GM18907 (cell line): ENCODE data around the gene SMG6.
A peak's percentile ranks its signal among the peaks of the same experiment; 100 is the strongest.

Experiments used
- ATAC-seq: cut with Tn5 transposase; IDR thresholded peaks from one replicate; pipeline ENCODE4 v1.9.1; 2021; ENCODE audit warnings: mild to moderate bottlenecking, moderate library complexity; ENCODE audit not compliant: unreplicated experiment

SMG6 gene

DNA sequence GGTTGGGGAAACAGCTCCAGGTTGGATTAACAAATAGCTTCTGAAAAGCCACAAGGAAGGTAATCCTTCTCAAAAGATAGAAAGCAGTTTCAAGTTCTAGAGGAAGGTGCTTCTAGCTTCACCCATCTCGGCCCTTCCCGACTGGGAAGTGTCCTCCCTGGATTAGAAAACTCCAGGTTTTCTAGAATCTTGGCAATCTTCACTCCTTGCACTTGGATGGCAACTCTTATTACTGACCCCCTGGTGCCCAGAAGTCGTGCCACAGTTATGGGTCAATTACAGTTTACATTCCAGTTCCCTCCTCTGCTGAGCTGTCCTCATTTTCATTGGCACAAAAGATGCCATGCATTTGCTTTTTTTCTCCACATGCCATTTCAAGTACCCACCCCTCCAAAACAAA lies 65.6 kb downstream of the SMG6 start:
- no peak for ATAC-seq

DNA sequence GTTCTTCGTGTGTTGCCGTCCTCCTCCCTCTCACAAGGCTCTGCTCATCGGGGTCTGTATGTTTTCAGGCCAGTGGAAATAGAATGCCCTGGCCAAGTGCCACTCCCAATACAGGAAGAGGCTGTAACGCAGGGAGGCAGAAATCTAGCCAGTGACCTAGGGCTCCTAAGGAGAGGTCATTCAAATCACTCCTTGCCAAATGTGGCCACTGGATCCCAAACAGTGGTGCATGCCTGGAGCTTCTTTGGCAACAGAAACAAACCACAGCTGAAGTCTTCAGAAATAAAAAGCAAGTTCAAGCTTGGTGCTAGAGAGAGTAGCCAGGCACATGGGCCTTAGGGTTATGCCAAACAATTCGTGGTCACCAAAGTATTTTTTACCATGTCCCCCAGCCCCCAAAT lies 66.1 kb downstream of the SMG6 start:
- ATAC-seq = no peak

GRCh38 chr17:2235792-2236366 lies 67.7 kb downstream of the SMG6 start:
- ATAC-seq = no peak

DNA sequence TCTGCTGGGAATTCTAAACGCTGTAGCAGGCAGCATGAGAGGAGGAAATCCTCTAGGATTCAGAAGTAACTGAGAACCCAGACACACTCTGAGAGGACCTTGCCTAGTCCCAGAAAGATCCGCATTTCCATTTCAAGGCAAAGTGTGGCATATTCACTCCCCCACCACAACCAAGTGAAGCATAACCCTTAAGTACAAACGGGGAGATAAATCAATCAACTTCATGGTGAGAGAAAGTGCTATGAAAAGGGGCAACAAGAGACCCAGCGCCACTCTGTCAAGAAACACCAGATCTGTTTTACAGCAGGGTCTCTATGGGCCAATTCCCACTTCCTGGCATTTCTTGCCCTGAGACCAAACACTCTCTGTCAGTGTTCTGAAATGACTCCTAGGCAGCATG lies 68.3 kb downstream of the SMG6 start:
- ATAC-seq = no peak

DNA sequence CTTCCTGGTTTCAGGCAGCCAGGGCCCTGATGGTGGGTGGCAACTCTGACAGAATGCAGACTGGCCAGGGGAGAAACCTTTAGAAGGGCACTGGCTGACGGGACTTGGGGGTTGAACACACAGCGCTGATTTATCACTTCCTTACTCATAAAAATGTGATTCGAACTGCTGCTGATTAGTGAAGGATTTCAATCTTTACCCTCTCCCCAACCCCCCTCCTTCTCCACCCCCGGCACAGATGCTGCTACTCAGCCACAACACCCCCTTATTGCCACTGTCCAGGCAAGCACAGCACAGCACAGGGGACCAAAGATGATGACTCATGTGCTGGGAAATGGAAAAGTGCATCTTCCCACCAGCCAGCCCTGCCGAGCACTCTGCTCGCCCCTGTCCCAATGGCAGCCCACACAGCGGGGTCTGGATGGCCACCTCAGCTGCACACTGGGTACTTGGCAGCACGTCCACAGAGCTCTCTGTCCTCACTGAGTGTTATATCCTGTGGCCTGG lies 70.1 kb downstream of the SMG6 start:
- no peak for ATAC-seq

DNA sequence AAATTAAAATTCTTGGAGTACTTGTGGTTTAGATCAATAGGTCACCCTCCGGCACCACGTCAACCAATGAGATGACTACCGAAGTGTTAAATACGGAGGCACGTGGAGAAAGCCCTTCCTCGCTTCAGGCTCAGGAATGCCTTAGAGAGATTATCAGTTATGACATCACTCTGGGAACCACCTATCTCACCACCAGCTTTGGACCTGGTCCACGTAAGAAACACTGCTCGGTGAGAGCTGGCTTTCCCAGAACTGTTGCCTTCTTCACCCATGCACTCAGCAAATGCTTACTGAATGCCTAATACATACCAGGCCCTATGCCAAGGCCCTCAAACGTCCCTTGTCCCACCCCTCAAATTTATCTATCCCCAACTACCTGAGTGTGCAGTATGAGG lies 71.3 kb downstream of the SMG6 start:
- no peak for ATAC-seq

- no peak for ATAC-seq
These were observed 72.7 kb downstream of the SMG6 start for GRCh38 chr17:2230877-2231276.

GRCh38 chr17:2227025-2227699 lies 76.4 kb downstream of the SMG6 start:
- no peak for ATAC-seq

- no peak for ATAC-seq
These were observed 80.0 kb downstream of the SMG6 start for GRCh38 chr17:2223617-2223927.

DNA sequence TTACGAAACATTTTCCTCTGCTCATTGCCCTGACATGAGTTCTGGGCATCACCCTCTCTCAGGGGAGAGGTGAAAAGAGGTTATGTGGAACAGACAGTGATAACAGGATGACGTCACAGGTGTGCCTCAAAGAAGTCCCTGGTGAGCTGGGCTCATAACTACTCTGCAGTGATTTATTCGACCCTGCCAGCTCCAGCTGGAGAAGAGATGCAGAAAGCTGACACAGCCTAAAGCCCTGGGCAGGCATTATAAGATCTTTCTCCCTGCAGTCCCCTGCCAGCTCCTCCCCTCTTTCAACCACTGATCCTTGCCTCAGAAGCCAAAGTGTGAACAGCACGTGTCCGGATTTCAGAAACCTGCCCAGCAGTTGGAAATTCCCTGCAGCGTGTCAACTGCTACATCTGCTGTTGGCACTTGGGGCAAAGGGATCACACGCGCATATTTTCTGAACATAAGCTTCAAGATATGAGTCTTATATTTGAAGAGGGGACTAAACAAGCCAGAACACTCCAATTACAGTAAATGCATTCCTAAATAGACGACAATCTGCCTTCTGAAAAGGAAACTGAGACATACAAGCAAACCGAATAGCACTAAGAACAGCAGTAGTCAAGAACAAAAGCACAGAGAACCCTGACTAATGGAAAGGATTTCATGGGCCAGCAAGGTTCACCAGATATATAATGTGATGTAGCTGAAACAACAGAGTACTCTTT lies 80.5 kb downstream of the SMG6 start:
- peak; percentile 75 for ATAC-seq

DNA sequence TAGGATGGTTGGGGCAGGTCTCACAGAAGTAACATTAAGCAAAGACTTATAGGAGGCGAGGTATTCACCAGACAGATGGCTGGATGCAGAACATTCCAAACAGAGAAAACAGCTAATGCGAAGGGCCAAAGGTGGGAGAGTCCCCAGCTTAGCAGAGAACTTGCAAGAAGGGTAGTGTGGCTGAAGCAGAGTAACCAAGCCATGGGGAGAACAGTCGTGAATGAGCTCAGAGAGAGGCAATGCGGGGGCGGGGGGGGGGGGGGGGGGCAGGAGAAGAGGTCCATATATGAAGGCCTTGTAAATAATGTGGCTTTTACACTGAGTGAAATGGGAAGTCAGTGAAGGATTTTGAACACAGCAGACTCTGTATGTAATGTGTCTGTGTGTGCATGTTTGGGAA lies 81.3 kb downstream of the SMG6 start:
- ATAC-seq = no peak

GRCh38 chr17:2218426-2218825 lies 85.2 kb downstream of the SMG6 start:
- ATAC-seq = no peak

DNA sequence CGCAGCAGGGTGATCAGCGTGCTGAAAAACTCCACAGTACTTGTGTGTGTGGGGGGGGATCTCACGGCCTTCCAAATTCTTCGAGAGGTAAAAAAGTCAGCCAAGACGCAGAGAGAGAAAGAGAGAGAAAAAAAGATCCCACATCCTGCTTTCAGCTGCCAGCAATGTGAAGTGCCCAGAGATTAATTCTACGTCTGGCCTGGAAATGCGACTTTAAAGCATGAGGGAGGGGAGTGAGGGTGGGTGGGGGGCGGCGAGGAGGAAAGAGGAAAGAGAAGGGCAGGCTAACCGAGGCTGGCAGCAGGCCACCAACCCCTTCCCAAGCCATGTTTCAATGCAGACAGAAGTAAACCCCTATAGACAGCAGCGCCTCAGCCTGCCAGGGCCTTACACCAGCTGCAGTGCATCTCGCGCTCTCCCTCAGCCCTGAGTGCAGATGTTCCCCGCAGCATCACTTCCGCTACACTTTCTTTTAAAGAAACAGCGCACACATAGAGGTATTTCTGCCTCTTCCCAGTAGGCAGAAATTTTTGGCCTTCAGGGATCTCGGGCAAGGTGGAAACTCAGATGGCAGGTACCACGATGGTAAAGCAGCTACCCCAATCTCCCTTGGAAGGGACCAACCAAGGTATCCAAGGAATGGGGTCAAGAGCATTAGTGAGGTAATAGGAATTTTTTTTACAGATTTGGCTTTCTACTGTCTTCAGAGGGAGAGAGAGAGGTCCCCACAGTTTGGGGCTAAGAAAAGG lies 87.8 kb downstream of the SMG6 start:
- ATAC-seq = peak; percentile 82

DNA sequence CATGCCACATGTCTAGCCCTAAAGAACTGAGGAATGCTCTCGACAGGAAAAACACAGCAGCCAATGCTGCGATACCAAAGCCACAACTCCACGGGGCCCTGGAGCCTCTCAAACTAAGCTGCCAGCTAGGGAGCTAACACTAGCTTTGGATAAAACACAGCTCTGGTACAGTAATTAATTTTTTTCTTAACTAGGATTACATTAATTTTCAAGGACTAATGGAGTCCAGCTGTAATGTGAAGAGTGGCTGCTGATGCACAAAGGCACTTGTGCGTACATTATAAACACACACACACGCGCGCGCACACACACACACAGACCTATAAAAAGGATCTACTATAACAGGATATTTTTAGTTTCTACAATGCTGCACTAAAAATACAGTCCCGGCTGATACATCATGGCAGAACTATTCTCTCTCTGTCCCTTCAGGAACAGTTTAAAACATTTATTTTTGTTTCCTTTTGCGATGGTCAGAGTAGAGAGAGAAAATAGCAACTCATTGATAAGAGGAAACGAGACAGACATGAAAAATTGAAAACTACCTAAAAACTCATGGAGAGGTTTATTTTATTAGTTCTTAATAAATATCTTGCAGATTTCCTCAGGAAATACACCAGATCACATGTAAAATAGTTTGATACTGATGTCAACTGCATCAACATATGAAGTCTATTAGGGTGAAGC lies 88.5 kb downstream of the SMG6 start:
- no peak for ATAC-seq

GRCh38 chr17:2214047-2214928 lies 89.3 kb downstream of the SMG6 start:
- ATAC-seq = no peak

DNA sequence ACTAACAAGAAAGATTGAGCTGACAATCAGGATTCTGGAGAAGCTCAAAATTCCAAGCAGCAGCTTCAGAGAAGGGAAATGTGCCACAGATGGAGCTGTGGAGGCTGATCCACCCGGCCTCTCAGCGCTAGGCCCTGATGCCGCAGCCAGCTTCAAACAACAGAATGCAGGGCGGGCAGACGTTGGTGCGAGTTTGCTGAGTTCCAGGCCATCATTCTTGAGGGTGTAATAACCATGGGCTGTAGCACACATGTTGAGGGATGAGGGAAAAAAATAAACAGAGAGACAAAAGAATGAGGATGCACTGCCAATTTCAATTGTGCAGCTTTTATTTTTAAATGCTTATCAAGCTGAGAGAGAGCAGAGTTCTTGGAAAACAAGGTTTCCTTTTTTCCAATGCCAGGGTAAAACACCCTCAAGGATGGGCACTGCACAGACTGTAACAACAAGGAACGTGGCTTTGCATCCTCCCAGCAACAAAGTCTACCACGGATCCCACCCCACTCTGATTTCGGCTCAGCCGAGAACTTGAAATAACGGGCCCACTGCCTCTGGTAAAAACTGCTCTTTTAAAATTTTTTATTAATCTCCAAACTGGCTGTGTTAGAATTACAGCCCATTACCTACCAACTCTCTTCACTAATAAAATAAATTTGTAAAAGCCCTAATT lies 90.2 kb downstream of the SMG6 start:
- ATAC-seq = no peak

DNA sequence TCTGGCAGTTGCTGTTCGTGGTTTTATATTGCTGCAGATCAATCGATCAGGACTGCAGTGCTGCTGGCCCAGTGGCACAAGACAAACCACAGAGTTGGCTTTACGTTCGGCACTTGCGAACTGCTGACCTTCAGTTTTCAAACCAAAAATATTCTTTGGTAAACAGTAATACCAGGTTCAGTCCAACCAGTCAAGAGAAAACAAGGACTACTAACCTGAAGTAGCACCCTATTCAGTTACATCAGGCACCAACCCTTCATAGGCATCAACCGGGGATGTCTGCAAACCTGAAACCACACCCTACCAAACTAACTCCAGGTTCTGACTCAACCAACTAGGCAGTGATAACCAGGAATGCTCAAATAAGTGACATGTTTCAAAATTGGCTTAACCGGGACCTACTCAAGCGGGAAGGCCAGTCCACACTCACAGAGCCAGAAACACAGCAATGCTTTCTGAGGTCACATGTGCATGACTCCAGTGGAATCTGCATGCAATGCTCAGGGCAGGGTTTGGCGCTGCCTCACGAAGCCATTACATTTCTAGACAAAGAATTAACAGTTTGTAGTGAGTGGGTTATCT lies 91.1 kb downstream of the SMG6 start:
- ATAC-seq = no peak

GRCh38 chr17:2211661-2212399 lies 91.8 kb downstream of the SMG6 start:
- ATAC-seq = no peak

DNA sequence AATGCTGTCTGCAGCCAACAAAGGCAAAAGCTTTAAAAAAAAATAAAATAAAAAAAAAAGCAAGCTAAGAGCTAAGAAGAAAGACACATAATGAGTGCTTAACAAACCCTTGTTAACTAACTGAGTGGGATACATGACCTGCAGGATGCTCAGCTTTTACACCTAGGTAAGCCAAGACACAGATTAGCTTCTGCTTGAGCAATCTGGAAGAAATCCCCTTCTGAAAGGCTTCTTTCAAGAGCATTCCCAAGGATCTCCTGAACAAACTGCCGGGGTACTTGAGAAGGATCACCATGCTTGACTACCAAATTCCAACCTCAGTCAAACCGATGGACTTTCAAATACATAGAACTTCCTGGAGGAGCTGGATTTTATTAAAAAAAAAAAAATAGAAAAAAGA lies 92.9 kb downstream of the SMG6 start:
- no peak for ATAC-seq
